ENCODE results near the gene BRCA1.
"Not testable (repeated sequence)": the region's sequence is repeated elsewhere in the genome, so short reads cannot be mapped to it uniquely, and the experiment has no call there.

BRCA1 gene

DNA sequence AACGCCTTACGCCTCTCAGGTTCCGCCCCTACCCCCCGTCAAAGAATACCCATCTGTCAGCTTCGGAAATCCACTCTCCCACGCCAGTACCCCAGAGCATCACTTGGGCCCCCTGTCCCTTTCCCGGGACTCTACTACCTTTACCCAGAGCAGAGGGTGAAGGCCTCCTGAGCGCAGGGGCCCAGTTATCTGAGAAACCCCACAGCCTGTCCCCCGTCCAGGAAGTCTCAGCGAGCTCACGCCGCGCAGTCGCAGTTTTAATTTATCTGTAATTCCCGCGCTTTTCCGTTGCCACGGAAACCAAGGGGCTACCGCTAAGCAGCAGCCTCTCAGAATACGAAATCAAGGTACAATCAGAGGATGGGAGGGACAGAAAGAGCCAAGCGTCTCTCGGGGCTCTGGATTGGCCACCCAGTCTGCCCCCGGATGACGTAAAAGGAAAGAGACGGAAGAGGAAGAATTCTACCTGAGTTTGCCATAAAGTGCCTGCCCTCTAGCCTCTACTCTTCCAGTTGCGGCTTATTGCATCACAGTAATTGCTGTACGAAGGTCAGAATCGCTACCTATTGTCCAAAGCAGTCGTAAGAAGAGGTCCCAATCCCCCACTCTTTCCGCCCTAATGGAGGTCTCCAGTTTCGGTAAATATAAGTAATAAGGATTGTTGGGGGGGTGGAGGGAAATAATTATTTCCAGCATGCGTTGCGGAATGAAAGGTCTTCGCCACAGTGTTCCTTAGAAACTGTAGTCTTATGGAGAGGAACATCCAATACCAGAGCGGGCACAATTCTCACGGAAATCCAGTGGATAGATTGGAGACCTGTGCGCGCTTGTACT, at the start of gene BRCA1:
Gene BRCA1, minus strand, starts transcription at position 232 of the 834 bp plus-strand sequence. CDS start 1,268 bp downstream, outside the sequence.
- DNase-seq: peak; percentile 97

DNA sequence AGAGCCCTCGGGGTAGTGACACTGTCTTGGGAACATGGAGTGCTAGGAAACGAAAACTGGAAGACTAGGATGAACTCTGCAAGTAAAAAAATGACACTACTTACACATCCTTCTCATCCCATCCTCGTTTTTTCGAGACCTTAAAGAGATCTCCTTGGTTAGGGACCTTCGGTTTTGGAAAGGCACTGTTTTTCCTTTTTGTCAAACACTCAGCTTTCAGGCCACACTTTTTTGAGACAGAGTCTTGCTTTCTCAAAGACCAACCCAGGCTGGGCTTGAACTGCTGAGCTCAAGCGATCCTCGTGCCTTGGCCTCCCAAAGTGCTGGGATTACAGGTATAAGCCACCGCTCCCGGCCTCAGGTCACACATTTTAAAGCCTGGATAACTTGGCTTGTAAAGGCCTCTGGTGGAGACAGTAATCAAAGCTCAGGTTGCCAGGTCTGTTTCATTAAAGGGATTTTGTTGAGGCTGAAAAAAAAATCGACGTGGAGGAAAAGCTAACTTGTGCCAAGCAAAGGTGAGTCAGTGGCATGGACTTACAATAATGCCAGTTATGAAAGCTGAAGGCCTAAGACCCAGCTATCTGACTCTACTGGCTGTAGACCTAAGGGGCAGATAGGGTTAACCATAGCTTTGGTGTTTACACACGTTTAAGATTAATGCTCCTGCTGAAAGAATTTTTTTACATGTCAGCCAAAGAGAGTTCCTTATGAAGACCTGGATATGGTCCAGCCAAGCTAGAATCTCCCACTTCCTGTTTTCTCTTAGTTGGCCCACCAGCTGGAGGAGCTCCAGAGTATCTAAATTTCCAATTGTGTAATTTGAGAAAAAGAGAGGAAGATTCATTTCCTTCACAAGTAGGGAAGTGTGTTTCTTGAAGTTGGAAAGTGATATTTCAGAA, 46.7 kb upstream of the BRCA1 start:
- DNase-seq: no peak

DNA sequence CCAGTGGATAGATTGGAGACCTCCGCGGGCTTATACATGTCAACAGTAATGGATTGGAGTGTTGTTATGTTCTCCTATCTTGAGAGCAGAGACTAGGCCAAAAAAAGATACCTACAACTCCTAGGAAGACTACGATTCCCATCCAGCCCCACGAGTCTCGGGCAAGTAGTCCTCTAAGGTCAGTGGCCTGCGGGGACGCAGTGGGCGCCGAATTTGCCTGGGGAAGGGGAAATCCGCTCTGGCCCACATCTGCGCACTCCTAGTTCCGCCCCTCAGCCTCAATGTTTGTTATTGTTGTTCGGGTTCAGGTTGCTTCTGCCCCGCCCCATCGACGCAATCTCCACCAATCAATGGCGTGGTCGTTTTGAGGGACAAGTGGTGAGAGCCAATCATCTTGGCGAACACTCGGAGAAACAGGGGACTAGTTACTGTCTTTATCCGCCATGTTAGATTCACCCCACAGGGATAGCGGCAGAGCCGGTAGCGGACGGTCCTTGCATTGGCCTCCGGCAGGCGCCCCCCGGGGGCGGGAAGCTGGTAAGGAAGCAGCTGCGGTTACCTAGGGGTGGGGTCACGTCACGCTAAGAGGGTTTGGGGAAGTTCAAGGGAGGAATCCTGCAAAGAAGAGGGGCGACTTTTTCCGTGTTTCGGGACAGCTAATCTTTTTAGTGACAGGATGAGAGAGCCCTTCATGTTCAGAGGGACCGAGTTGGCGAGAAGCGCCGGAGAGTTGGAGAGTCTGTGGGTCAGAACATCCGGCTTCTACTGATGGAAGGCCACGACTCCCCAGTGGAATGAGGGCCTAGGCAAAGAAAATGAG, 45.8 kb upstream of the BRCA1 start, which contains the start of gene NBR1:
Gene NBR1, plus strand, starts transcription at position 449 of the 820 bp plus-strand sequence. CDS start 4,586 bp downstream, outside the sequence.
- peak; percentile 96 for DNase-seq

GRCh38 chr17:43170140-43170765, 45.1 kb upstream of the BRCA1 start:
- DNase-seq: peak; percentile 89

- DNase-seq: no peak
These were observed 44.5 kb upstream of the BRCA1 start for GRCh38 chr17:43169561-43170139.

- DNase-seq: not testable (repeated sequence)
These were observed 40.8 kb upstream of the BRCA1 start for GRCh38 chr17:43165971-43166370.

DNA sequence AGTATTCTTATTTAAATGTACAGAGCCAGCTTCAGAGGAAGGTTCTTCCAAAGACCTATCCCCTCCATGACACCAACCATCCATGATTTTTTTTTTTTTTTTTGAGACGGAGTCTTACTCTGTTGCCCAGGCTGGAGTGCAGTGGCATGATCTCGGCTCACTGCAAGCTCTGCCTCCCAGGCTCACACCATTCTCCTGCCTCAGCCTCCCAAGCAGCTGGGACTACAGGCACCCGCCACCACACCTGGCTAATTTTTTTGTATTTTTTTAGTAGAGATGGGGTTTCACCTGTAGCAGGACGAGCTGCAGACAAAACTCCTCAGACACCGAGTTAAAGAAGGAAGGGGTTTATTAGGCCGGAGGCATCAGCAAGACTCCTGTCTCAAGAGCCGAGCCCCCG, 34.8 kb upstream of the BRCA1 start:
- DNase-seq: not testable (repeated sequence)

- not testable (repeated sequence) for DNase-seq
These were observed 34.1 kb upstream of the BRCA1 start for GRCh38 chr17:43159232-43159631.

- no peak for DNase-seq
These were observed 30.5 kb upstream of the BRCA1 start for GRCh38 chr17:43155666-43156065.

DNA sequence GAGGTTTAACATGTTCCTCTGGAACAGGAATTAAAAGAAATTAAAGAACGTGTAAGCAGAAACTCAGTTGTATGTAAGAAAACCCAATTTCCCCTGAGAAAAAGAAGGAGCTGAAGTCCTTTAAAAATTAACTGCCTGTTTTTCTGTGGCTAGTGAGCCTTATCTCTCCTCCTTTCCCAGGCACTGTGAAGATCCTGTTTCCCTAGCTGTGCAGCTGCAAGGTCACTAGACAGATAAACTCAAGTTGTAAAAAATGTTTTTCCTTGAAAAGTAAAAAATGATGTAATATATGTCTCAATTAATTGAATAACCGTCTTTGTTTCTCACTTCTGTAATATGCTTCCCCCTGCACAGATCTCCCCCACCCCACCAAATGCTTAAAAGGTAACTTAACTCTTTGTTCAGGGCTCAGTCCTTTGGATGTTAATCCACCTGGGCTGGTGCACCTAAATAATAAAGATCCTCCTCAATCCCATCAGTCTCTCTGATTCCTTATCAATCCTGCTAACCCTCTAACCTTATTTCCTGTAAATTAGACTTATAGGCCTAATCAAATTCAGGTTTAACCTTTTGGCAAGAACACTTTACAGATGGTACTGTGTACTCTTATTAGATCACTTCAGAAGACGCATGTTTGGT, 28.2 kb upstream of the BRCA1 start:
- DNase-seq: not testable (repeated sequence)

GRCh38 chr17:43151880-43152456, 26.8 kb upstream of the BRCA1 start:
- DNase-seq: no peak

DNA sequence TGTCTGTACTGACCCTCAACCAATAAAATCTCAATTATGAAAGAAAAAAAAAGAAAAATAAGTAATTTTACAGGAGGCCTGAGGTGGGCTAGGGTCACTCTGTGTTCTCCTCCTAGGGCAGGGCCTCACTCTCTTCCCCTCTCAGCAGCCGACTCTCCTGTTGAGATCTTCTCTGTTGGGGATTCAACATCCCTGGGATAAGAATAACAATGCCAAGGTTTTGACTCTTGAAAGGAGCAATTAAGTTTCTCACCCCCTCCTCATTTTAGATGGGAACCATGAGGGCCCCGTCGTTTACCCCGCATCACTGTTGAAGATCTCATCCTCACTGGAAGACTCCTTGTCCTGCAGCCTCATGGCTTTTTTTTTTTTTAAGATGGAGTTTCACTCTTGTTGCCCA, 21.5 kb upstream of the BRCA1 start:
- no peak for DNase-seq

GRCh38 chr17:43143201-43143600, 18.0 kb upstream of the BRCA1 start:
- no peak for DNase-seq

DNA sequence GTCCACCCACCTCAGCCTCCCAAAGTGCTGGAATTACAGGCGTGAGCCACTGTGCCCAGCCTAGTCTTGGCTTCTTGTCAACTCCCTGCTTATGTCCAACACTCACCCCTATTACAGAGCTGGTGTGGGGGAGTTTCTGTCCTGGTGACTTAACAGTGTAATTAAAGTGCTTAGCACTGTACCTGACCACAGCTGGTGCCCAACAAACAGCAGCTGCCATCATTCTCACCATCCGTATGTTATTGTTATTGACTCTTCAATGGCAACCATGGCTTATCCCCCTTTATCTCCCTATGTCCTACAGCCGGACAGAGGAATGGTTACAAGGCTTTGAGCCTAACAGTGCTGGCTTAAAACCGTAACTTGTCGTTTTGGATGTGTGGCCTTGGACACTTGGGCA, 17.0 kb upstream of the BRCA1 start:
- DNase-seq: no peak

DNA sequence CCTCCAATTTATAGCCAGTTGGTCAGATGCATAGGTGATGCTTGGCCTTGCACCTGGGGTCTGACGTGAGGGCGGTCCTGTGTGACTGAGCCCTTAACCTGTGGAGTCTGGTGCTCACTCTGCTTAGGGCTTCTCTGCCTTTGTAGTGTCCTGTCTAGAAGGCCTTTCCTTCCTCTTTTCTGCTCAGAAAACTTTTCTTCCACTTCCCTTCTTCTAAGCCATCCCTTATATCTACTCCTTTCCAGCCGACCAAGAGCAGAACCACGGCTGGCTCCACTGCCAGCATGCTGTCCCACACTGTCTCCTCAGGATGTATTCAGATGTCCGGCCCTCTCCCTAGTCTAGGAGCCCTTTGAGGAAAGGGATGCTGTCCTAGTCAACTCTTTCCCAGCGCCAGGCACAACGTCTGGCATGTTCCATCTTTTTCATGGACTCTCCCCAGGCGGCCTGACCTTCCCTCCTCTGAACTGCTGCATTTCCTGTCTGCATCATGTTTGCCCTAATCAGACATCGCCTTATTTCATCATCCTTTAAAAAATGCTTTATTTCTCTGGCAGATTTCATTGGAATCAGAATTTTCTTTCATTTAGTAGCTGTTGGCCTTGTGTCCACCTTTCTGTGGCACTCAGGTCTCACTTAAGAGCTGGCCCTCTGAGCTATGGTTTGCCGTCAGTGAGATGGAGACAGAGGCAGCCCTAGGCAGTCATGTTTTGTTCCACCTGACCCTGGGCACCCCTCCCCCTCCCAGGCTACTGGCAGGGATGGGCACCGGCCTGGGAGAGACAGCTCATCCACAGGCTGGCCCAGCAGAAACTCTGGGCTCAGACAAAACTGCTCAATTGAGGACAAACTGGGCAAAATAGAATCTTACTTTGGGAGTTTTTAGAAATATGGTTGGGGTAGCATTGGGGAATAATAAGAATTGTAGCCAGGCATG, 15.5 kb upstream of the BRCA1 start:
- no peak for DNase-seq

GRCh38 chr17:43138531-43138930, 13.4 kb upstream of the BRCA1 start:
- DNase-seq: not testable (repeated sequence)

DNA sequence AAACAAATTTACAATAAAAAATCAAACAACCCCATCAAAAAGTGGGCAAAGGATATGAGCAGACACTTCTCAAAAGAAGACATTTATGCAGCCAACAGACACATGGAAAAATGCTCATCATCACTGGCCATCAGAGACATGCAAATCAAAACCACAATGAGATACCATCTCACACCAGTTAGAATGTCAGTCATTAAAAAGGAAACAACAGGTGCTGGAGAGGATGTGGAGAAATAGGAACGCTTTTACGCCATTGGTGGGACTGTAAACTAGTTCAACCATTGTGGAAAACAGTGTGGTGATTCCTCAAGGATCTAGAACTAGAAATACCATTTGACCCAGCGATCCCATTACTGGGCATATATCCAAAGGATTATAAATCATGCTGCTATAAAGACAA, 11.4 kb upstream of the BRCA1 start:
- DNase-seq: not testable (repeated sequence)

DNA sequence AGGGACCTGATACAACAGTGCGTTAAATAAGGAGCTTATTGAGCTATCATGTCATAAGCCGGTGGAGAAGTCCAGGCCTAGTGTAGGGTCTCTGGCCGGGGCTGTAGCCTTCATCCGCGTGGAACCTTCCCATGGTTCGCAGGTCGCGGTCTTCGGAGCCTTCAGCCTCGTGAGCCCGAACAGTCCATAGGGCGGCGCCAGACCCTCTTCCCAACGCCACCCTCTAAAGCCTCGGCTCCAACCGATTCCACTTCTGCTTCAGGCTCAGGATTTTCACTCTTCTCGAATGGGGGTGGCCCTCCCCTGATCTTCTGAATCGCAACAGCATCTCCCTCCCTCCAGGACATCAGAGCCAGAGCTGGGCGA, 10.3 kb upstream of the BRCA1 start:
- no peak for DNase-seq

DNA sequence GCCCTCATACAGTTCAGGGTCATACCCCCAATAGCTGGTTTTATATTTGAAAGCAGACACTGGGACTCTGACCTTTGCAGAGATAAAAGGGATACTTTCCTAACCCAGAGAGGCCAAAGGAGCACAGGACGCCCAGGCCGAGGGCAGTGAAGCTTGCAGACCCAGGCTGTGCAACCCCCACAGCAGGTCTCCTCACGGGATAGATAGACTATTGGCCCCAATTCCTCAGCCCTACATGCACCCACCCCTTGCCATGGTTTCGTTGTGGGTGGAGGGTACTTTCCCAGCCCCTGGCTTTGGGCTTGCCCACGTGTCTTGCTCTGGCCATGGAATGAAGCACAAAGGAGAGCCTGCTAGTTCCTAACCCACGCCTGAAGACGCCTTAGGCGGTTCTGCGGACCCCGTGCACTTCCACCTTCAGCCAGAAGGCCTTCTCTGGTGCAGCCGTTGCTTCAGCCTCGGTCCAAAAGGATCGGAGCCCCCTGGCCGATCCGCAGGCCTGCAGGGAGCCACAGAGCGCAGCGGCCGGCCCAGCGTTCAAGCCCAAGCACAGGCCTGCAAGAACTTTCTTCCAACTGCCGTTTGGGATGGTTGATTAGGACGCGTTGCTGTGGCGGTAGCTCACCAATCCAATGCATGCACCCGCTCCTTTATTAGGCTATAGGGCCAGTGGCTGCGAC, 9.8 kb upstream of the BRCA1 start:
- no peak for DNase-seq
